Stimulated activated CD8-positive, alpha-beta memory T cell treated with anti-CD3 and anti-CD28 coated beads, Interleukin-4, amount 100 ng/mL, for 24 hours (primary cell): ENCODE measurements around the gene SYMPK.

Experiments used
- DNase-seq: peaks from one replicate; pipeline ENCODE4 v3.0.0-alpha.2; 2020; ENCODE audit warnings: low read depth

Gene SYMPK

GRCh38 chr19:45766869-45767346 is 96.0 kb downstream of the SYMPK start:
- no peak for DNase-seq

- no peak for DNase-seq
Observed at GRCh38 chr19:45766296-45766868, 96.6 kb downstream of the SYMPK start.

GRCh38 chr19:45765702-45766295 is 97.1 kb downstream of the SYMPK start:
- no peak for DNase-seq
